ENCODE results near the gene HOXC6. TPM values are rescaled to one million over a fixed set of nuclear protein-coding genes. Genes with fewer than 3 reads are reported as not detected.

Gene HOXC6
- total and polyA plus RNA-seq, 10 of the 15 experiments (the other 5 are each of a cell fraction or from before 2014, with no cell fraction given) = 0.02 to 0.55 (median 0.45) TPM; not detected in 4

DNA sequence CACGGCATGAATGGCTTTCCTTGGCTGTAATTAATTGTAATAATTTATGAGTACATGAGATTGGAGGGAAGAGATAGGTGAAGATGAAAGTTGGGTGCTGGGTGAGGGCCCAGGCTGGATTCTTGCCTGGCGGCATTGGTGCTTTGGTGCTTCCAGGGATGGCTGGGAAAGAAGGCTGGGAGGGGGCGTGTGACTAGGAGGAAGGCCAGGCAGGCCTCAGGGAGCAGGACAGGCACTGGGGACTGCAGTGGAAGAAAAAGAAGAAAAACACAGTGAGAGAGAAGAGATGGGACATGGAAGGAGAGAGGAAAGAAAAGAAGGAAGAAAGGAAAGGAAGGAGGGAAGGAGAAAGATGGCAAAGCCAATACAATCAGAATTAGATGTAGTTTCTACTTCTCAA lies 24.6 kb upstream of the HOXC6 start:
- peaks cover 6% of the 10 kb centered on the region for H3K4me1 ChIP-seq (ENCODE audit: control insufficient read depth, insufficient read depth, low read length)
- no peak overlapping the region for H2AFZ ChIP-seq (ENCODE audit: control insufficient read depth, low read depth, low read length)
- ChIA-PET CTCF (interaction anchor here (1.1 to 6.1 kb wide), 9 partner anchors 13 to 491 kb away, joined by 3 to 105 read pairs (median 5); partner anchors contain the start of genes HOXC10, HOXC5 and SMUG1), RAD21 (ENCODE audit: unreplicated experiment) (interaction anchor here (0.9 to 1.1 kb wide), 3 partner anchors 135 to 204 kb away, joined by 3 read pairs; no protein-coding TSS in a partner anchor), POLR2A (no interaction called here), SMC1A (ENCODE audit: uncharacterized antibody, unreplicated experiment) (interaction anchor here (0.9 to 1.9 kb wide), 6 partner anchors 11 to 224 kb away, joined by 3 to 8 read pairs (median 4); no protein-coding TSS in a partner anchor)
- no peak for DNase-seq (ENCODE audit: low read depth, low spot score)
- 19% methylated on average over 3 of the region's 3 CpGs for WGBS (ENCODE audit: insufficient coverage, insufficient replicate concordance, low lambda C conversion rate, missing lambda C conversion rate)
- peaks cover 29 to 36% of the 10 kb centered on the region in 2 experiments for H3K27me3 ChIP-seq (replicated peaks in 1 of 2; ENCODE audit: control insufficient read depth in 2 of 2, insufficient read depth in 2 of 2, low read length in 1 of 2)
- TF ChIP-seq TBL1XR1 (IDR thresholded peaks at IDR 0.05; ENCODE audit: low read depth, low read length) (no peak), YY1 (IDR thresholded peaks at IDR 0.05; ENCODE audit: low read depth, low read length) (no peak), BMI1 (IDR thresholded peaks at IDR 0.05; ENCODE audit: borderline replicate concordance) (no peak), GATAD2B (conservative IDR thresholded peaks at IDR 0.05; ENCODE audit: low read depth) (no peak), ZNF24 (IDR thresholded peaks at IDR 0.05) (no peak), SUPT20H (IDR thresholded peaks at IDR 0.05; ENCODE audit: borderline replicate concordance, control insufficient read depth, low read depth, low read length) (no peak), NR2C1 (IDR thresholded peaks at IDR 0.05) (no peak), SPI1 (IDR thresholded peaks at IDR 0.05; ENCODE audit: borderline replicate concordance, insufficient read depth, low read depth, low read length) (no peak), CREB1 (IDR thresholded peaks at IDR 0.05; ENCODE audit: low read depth) (no peak)
- TF ChIP-seq, protein P1, sequence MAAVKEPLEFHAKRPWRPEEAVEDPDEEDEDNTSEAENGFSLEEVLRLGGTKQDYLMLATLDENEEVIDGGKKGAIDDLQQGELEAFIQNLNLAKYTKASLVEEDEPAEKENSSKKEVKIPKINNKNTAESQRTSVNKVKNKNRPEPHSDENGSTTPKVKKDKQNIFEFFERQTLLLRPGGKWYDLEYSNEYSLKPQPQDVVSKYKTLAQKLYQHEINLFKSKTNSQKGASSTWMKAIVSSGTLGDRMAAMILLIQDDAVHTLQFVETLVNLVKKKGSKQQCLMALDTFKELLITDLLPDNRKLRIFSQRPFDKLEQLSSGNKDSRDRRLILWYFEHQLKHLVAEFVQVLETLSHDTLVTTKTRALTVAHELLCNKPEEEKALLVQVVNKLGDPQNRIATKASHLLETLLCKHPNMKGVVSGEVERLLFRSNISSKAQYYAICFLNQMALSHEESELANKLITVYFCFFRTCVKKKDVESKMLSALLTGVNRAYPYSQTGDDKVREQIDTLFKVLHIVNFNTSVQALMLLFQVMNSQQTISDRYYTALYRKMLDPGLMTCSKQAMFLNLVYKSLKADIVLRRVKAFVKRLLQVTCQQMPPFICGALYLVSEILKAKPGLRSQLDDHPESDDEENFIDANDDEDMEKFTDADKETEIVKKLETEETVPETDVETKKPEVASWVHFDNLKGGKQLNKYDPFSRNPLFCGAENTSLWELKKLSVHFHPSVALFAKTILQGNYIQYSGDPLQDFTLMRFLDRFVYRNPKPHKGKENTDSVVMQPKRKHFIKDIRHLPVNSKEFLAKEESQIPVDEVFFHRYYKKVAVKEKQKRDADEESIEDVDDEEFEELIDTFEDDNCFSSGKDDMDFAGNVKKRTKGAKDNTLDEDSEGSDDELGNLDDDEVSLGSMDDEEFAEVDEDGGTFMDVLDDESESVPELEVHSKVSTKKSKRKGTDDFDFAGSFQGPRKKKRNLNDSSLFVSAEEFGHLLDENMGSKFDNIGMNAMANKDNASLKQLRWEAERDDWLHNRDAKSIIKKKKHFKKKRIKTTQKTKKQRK (IDR thresholded peaks at IDR 0.05; ENCODE audit: low read depth, low read length) = no peak
- TF ChIP-seq, protein P2, sequence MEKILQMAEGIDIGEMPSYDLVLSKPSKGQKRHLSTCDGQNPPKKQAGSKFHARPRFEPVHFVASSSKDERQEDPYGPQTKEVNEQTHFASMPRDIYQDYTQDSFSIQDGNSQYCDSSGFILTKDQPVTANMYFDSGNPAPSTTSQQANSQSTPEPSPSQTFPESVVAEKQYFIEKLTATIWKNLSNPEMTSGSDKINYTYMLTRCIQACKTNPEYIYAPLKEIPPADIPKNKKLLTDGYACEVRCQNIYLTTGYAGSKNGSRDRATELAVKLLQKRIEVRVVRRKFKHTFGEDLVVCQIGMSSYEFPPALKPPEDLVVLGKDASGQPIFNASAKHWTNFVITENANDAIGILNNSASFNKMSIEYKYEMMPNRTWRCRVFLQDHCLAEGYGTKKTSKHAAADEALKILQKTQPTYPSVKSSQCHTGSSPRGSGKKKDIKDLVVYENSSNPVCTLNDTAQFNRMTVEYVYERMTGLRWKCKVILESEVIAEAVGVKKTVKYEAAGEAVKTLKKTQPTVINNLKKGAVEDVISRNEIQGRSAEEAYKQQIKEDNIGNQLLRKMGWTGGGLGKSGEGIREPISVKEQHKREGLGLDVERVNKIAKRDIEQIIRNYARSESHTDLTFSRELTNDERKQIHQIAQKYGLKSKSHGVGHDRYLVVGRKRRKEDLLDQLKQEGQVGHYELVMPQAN (conservative IDR thresholded peaks at IDR 0.05) = no peak
- no peaks in the 10 kb centered on the region for H3K9me3 ChIP-seq (replicated peaks; ENCODE audit: control insufficient read depth, insufficient read depth, low read length)
- no peak overlapping the region for H3K4me3 ChIP-seq
- intact Hi-C loops (cut with micrococcal nuclease; ENCODE audit: unreplicated experiment) (loop anchor here (10.0 kb wide), 1 partner anchor 371 kb away; no protein-coding TSS in a partner anchor), in situ Hi-C loops (cut with MboI) (no loop called here)
- ATAC-seq = no peak
- no peak for FAIRE-seq
- H4K20me1 ChIP-seq (ENCODE audit: control insufficient read depth, insufficient read depth) = no peaks in the 10 kb centered on the region
- no peaks in the 10 kb centered on the region for H3K79me2 ChIP-seq (ENCODE audit: control insufficient read depth, insufficient read depth, low read length)
- H3K4me2 ChIP-seq (ENCODE audit: control insufficient read depth, insufficient read depth) = no peak overlapping the region
- H3K27ac ChIP-seq (ENCODE audit: control insufficient read depth, insufficient read depth) = no peak overlapping the region
- no peaks in the 10 kb centered on the region for H3K36me3 ChIP-seq (ENCODE audit: control insufficient read depth in 2 of 2, insufficient read depth in 2 of 2, low read length in 1 of 2)
- H3K9ac ChIP-seq (ENCODE audit: control insufficient read depth, insufficient read depth, low read length) = no peak overlapping the region
- BruUV-seq (replicated peaks) = no TSS peak

Measured in GM12878 (cell line).